GM13976 (cell line): ENCODE measurements around the gene UCP2.

Experiments
- DNase-seq: peaks from one replicate; pipeline ENCODE4 v3.0.0; 2012; ENCODE audit warnings: low spot score
- CTCF ChIP-seq: IDR thresholded peaks from 2 replicates; pipeline ENCODE4 v1.5.1; 2012; ENCODE audit warnings: borderline replicate concordance, mild to moderate bottlenecking; ENCODE audit not compliant: insufficient read depth; ENCODE audit errors: extremely low read depth, missing control alignments, control extremely low read depth
- in situ Hi-C: fragments of 300-500 bp; cut with MboI; formaldehyde crosslinking; loops from one replicate; pipeline ENCODE4 v1.12.0; 2022; ENCODE audit warnings: low sequenced_read_pairs, mixed read lengths, inconsistent platforms; ENCODE audit not compliant: unreplicated experiment

UCP2 gene

GRCh38 chr11:74000307-74001133 lies 17.9 kb upstream of the UCP2 start:
- in situ Hi-C loops = no loop called here
- no peak for DNase-seq
- TF ChIP-seq CTCF = no peak

- no peak for TF ChIP-seq CTCF
- in situ Hi-C loops = no loop called here
- no peak for DNase-seq
Observed at GRCh38 chr11:73999581-74000306, 17.1 kb upstream of the UCP2 start.

DNA sequence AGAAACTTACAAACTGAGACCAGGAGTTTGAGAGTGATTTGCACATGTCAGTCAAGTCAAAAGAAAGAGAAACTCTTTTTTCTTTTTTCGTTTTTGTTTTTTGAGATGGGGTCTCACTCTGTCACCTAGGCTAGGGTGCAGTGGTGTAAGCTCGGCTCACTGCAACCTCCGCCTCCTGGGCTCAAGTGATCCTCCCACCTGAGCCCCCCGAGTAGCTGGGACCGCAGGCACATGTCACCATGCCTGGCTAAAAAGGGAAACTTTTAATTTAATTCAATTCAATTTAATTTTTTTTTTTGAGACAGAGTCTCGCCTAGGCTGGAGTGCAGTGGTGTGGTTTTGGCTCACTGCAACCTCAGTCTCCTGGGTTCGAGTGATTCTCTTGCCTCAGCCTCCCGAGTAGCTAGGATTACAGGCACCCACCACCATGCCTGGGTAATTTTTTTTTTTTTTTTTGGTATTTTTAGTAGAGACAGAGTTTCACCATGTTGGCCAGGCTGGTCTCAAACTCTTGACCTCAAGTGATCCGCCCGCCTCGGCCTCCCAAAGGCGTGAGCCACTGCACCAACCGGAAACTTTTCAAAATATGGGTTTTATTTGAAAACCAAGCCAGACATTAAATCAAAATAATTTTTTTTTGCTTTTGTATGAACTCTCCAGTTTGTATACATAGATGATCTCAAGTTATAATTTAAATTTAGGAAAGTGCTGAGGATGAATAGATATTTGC lies 16.4 kb upstream of the UCP2 start:
- no peak for DNase-seq
- TF ChIP-seq CTCF = no peak
- in situ Hi-C loops = no loop called here

- TF ChIP-seq CTCF = no peak
- in situ Hi-C loops = no loop called here
- no peak for DNase-seq
Observed at GRCh38 chr11:73997120-73997770, 14.6 kb upstream of the UCP2 start.

DNA sequence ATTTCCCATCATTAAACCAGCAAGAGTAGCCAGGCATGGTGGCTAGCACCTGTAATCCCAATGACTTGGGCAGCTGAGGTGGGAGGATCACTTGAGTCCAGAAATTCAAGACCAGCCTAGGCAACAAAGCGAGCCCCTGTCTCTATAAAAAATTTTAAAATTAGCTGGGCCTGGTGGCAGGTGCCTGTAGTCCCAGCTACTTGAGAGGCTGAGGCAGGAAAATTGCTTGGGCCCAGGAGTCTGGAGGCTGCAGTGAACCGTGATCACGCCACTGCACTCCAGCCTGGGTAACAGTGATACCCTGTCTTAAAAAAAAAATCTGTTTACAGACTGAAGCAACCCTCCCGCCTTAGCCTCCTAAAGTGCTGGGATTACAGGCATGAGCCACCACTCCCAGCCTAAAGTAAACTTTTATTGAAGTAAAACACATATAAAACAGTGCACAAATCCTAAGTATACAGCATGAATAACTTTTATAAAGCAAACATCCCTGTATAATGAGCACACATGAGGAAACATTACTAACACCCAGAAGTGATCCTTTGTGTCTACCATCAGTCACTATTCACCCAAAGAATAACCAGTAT lies 13.6 kb upstream of the UCP2 start:
- TF ChIP-seq CTCF = no peak
- no peak for DNase-seq
- in situ Hi-C loops = no loop called here

DNA sequence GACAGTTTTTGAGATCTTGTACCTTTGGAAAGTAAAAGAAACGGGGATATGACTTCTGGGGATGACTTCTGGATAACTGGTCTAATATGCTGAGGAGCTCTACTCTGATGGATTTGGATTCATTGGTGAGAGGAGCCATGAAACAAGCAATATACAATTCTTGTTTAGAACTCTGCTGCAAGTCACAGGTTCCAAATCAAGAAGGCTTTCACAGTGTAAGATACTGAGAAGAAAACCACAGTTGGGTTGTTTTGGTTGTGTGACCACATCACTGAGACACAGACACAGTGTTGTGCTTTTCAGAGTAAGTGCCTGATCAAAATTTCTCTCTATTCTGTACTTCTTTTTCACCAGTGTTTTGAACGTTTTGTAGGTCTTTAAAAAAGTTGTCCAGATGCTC lies 13.1 kb upstream of the UCP2 start:
- in situ Hi-C loops = no loop called here
- no peak for TF ChIP-seq CTCF
- no peak for DNase-seq
